ENCODE results near the gene KIF13A.
A peak's percentile ranks its signal among the peaks of the same experiment; 100 is the strongest.
"Not testable (repeated sequence)": the region's sequence is repeated elsewhere in the genome, so short reads cannot be mapped to it uniquely, and the experiment has no call there.

The KIF13A gene

DNA sequence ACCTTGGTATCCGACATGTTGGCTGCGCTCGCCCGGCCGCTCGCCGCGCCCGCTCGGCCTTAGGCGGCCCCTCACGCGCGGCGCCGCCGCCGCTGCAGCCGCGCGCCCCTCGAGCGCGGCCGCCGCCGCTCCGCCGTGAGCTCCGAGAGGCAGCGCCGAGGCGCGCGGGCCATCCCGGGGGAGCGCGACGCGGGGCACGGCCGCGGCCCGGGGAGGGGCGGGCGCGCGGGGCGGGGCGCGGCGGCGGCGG lies at the start of gene KIF13A:
Gene KIF13A (minus strand): TSS at position 189 of the 250 bp plus-strand sequence. CDS start 172 bp downstream, at position 17.
- H3K27ac ChIP-seq = peak within 1 kb of the TSS; percentile 92

GRCh38 chr6:18036781-18037180 lies 49.3 kb upstream of the KIF13A start:
- H3K27ac ChIP-seq = no peak overlapping the region
- no peak for DNase-seq (ENCODE audit: low read depth, low spot score)

More for the DNA sequence above, at the start of gene KIF13A:
- no peak for DNase-seq (ENCODE audit: low read depth, low spot score)

DNA sequence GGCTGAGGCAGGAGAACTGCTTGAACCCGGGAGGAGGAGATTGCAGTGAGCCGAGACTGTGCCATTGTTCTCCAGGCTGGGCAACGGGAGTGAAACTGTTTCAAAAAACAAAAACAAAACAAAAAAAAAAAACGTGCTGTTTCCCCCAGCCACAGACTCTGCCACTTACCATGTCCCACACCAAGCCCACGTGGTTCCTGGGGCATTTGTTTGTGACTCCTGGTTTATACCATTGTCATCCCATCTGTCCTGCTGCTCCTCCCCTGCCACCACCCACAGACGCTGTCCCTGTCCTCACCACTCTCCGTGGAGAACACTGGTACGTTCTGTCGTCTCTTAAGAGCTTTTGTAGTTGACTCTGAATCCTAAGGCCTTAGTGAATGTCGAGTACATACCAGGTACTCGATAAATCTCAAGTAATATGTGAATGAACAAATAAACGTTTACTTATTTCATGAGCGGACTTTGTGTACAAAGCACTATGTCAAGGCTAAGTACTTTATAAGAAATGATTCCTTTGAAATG lies 48.0 kb upstream of the KIF13A start:
- no peak overlapping the region for H3K27ac ChIP-seq
- DNase-seq (ENCODE audit: low read depth, low spot score) = no peak

DNA sequence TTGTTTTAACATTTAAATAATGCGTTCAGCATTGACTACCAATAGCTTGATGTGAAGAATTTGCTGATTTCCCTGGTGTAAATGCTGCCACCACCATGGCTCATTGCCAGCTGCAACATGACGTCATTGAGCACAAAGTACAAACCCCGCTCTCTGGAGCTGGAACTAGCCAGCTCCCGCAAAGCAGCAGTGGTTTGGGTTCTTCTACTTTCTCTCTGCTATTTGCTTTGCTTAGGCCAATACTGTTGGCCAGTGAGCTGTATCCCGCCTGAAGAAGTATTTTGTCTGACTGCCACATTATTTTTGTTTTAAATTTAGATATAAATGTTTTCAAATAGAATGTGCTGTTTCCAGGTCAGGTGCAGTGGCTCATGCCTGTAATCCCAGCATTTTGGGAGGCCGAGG lies 47.4 kb upstream of the KIF13A start:
- DNase-seq (ENCODE audit: low read depth, low spot score) = no peak
- no peak overlapping the region for H3K27ac ChIP-seq

DNA sequence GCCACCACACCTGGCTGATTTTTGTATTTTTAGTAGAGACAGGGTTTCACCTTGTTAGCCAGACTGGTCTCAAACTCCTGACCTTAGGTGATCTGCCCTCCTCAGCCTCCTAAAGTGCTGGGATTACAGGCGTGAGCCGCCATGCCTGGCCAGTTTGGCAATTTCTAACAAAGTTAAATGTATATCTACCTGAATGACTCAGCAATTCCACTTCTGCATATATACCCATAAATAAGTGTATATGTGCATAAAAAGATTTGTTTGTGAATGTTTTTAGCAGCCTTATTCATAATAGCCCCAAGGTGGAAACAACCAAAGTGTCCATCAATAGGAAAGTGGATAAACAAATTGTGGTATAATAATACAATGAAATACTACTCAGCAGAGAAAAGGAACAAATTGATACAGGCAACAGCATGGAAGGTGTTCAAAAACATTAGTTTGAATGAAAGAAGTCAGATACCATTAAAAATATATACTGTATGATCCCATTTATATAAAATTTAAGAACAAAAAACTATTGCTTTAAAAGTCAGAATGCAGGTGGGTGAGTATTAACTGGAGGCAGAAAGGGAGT lies 44.3 kb upstream of the KIF13A start:
- DNase-seq (ENCODE audit: low read depth, low spot score) = no peak
- H3K27ac ChIP-seq = no peak overlapping the region

DNA sequence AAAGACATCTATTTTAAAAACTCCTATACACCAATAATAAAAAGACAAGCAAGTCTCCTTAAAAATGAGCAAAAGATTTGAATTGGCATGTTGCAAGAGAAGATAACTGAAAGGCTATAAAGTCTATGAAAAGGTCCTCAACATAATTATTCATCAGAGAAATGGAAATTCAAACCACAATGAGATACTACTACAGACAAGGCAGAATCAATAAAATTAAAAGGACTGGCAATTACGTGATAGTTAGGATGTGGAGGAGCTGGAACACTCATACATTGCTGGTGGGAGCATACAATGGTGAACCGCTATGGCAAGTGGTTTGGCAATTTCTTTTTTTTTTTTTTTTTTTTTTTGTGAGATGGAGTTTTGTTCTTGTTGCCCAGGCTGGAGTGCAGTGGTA lies 43.8 kb upstream of the KIF13A start:
- no peak for DNase-seq (ENCODE audit: low read depth, low spot score)
- no peak overlapping the region for H3K27ac ChIP-seq

DNA sequence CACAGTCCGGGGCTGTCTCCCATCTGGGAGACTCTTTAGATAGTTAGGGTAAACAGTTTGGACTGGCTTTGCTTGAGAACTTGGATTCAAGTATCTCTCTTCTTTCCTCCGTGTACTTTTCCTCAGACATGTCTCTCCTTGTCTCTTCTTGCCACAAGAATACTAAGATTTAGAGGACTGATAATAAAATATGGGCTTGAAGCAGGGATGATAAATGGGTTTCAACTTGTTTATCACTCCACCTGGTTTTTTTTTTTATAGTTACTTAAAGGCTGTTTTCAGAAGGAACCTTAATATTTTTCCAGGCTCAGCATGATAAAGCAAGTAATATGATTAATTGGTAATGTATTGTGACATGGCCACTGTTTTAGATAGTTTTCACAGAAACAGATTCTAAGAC lies 40.9 kb upstream of the KIF13A start:
- peak overlapping the region; percentile 64 for H3K27ac ChIP-seq
- peak; percentile 50 for DNase-seq (ENCODE audit: low read depth, low spot score)

GRCh38 chr6:18025596-18025995 lies 38.2 kb upstream of the KIF13A start:
- peak overlapping the region; percentile 14 for H3K27ac ChIP-seq
- DNase-seq (ENCODE audit: low read depth, low spot score) = no peak

DNA sequence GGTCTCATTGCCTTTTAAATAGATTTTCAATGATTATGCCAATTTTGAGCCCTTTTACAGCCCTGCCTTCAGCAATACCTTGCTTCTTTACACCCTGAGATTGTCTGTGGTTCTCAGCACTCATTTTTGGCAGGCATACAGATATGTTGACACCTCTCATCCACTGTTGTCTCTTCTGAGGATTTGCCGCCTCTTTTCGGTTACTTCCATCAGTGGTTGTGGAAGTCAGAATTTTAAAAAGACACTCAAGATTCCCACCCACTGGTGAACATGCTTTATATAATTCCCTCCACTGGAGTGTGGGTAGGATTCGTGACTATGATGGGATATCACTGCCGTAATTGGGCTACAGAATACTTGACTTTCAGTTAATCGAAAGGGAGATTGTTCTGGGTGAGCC lies 37.4 kb upstream of the KIF13A start:
- H3K27ac ChIP-seq = no peak overlapping the region
- DNase-seq (ENCODE audit: low read depth, low spot score) = no peak

- H3K27ac ChIP-seq = peak overlapping the region; percentile 91
- no peak for DNase-seq (ENCODE audit: low read depth, low spot score)
Observed at GRCh38 chr6:18023891-18024290, 36.5 kb upstream of the KIF13A start.

DNA sequence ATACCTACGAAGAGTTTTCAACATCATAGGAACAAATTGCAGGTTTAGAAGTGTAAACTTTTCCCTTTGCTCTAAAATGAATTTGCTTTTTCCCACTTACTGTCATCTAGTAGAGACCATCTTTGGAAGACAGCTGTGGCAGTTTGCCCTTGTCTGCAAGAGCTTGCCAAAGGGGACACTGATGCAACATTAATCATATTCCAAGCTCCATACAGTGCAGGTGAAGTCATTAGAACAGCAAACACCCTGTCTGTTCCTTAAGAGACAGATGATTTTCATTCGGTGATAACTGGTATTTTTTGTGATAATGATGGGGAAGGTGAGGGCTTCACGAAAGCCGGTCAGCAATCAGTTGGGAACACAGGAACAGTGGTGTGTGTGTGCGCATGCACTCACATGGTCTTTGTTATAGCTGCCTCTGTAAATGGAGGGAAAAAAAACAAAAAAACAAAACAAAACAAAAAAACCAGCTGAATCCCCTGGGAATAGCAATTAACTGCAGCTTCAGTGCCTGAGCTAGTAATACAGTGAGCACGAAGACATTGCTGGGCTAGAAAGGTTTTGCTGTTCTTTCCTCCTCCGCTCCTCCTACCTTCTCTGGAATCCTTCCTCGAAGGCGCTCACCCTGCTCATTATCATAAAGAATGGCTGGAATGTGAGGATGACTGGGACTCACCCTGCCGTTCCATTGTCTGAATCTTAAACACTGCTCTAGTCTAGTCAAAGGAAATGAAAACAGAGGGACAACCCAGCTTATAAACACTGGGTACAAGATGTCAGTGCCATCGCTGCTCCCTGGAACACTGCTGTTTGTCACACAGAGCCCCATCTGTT lies 35.2 kb upstream of the KIF13A start:
- H3K27ac ChIP-seq = peak overlapping the region; percentile 91
- no peak for DNase-seq (ENCODE audit: low read depth, low spot score)

DNA sequence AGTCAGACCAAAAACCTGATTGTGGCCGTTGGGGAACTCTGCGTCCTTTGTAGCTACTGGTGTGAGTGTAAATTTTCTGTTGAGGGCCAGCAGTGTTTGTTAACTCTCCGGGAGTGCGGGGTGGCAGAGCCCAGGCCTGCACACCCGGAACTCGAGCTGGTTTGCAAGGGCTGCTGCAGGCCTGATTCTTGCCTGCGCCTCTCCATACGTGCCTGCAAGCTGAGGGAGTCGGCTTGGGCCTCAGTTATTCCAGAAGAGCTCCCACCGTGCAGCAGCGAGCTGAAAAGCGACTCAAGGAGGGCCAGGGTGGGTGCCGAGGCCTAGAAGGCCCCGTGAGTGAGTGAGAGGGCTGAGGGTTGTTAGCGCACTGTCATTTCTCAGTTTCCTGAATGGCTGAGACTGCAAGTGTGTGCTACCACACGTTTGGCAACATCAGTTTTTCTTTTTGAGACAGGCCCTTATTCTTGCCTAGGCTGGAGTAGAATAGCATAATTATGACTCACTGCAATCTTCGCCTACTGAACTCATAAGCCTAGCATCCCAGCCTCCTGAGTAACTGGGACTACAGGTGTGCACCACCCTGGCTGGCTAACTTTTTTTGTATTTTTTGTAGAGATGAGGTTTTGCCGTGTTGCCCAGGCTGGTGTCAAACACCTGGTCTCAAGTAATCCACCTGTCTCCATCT lies 33.9 kb upstream of the KIF13A start:
- DNase-seq (ENCODE audit: low read depth, low spot score) = no peak
- H3K27ac ChIP-seq = peak overlapping the region; percentile 91

- DNase-seq (ENCODE audit: low read depth, low spot score) = not testable (repeated sequence)
- peak overlapping the region; percentile 91 for H3K27ac ChIP-seq
Observed at GRCh38 chr6:18020545-18020944, 33.1 kb upstream of the KIF13A start.

- no peak overlapping the region for H3K27ac ChIP-seq
- no peak for DNase-seq (ENCODE audit: low read depth, low spot score)
Observed at GRCh38 chr6:18019539-18020534, 32.4 kb upstream of the KIF13A start.

GRCh38 chr6:18019133-18019532 lies 31.7 kb upstream of the KIF13A start:
- not testable (repeated sequence) for DNase-seq (ENCODE audit: low read depth, low spot score)
- H3K27ac ChIP-seq = peak overlapping the region; percentile 100

- H3K27ac ChIP-seq = peak overlapping the region; percentile 100
- DNase-seq (ENCODE audit: low read depth, low spot score) = peak; percentile 96
Observed at GRCh38 chr6:18016698-18017097, 29.3 kb upstream of the KIF13A start.

DNA sequence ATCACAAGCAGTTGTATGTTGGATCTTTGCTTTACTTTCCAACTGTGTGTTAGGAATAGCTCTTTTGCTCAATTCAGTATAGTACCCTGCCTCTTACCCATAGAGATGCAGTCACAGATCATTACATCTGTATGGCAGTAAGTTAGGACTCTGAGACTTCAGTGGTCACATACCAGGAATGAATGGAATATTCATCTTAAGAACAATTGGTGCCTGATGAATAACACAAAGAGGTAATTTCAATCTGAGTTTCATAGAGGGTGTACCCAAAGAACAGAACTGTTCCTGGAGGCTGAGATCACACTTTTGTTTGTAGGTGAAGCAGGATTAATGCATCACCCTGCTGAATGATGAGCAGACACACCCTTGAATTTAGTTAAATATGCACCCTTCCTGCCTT lies 28.7 kb upstream of the KIF13A start:
- peak; percentile 90 for DNase-seq (ENCODE audit: low read depth, low spot score)
- peak overlapping the region; percentile 100 for H3K27ac ChIP-seq

- DNase-seq (ENCODE audit: low read depth, low spot score) = no peak
- H3K27ac ChIP-seq = no peak overlapping the region
Observed at GRCh38 chr6:18011287-18011686, 23.9 kb upstream of the KIF13A start.

- not testable (repeated sequence) for DNase-seq (ENCODE audit: low read depth, low spot score); H3K27ac ChIP-seq
Observed at GRCh38 chr6:18010540-18010939, 23.1 kb upstream of the KIF13A start.

All from epithelial cell of prostate (primary cell).